ENCODE results near the gene ADAMTS18. TPM values are rescaled to one million over a fixed set of nuclear protein-coding genes. Genes with fewer than 3 reads are reported as not detected.

Gene ADAMTS18
- polyA plus RNA-seq, 1 donor (not counting 4 experiments of a cell fraction or from before 2014, with no cell fraction given): not detected

DNA sequence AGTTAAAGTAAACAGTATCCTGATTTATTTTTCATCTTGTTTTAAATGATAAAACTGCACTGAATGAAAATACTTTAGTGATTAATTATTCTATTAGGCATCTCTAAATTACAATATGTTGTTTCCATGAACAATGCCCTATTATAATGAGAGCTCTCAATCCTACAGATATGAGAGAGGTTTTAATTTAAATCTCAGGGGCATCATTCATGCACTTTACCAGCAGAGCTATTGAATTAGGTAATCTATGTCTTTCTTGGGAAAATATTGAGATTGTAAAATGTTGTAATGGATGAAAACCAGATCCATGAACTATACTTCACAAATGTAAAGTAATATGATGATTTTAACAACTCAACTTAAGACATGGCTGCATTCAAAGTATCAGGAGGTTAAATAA, 103.8 kb downstream of the ADAMTS18 start:
- DNase-seq (ENCODE audit: low read depth, low spot score): no peak
- H3K79me2 ChIP-seq (ENCODE audit: control insufficient read depth, insufficient read depth, low read length): no peaks in the 10 kb centered on the region
- dilution Hi-C loops (cut with MboI; ENCODE audit: extremely low pct_ligation_motif_present, low sequenced_read_pairs): no loop called here
- FAIRE-seq: no peak
- TF ChIP-seq, protein P1, sequence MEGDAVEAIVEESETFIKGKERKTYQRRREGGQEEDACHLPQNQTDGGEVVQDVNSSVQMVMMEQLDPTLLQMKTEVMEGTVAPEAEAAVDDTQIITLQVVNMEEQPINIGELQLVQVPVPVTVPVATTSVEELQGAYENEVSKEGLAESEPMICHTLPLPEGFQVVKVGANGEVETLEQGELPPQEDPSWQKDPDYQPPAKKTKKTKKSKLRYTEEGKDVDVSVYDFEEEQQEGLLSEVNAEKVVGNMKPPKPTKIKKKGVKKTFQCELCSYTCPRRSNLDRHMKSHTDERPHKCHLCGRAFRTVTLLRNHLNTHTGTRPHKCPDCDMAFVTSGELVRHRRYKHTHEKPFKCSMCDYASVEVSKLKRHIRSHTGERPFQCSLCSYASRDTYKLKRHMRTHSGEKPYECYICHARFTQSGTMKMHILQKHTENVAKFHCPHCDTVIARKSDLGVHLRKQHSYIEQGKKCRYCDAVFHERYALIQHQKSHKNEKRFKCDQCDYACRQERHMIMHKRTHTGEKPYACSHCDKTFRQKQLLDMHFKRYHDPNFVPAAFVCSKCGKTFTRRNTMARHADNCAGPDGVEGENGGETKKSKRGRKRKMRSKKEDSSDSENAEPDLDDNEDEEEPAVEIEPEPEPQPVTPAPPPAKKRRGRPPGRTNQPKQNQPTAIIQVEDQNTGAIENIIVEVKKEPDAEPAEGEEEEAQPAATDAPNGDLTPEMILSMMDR (optimal IDR thresholded peaks at IDR 0.05 in 1 of 3, IDR thresholded peaks at IDR 0.05 in 1 of 3, conservative IDR thresholded peaks at IDR 0.05 in 1 of 3; ENCODE audit: extremely low read depth in 1 of 3, insufficient read depth in 2 of 3, low read length in 3 of 3): no peak
- no peak for TF ChIP-seq EZH2 (IDR thresholded peaks at IDR 0.05; ENCODE audit: low read length)
- H3K9me1 ChIP-seq (ENCODE audit: control insufficient read depth, extremely low read depth, insufficient read depth, low read length): no peaks in the 10 kb centered on the region
- no peak overlapping the region for H3K9ac ChIP-seq (ENCODE audit: control insufficient read depth, extremely low read depth, insufficient read depth, low read length)
- no peak overlapping the region for H3K4me3 ChIP-seq (ENCODE audit: control insufficient read depth in 2 of 3, extremely low read depth in 1 of 3, insufficient read depth in 2 of 3, low read depth in 1 of 3, low read length in 3 of 3)
- no peaks in the 10 kb centered on the region for H3K9me3 ChIP-seq (ENCODE audit: control insufficient read depth, low read depth, low read length)
- no peaks in the 10 kb centered on the region for H3K27me3 ChIP-seq (ENCODE audit: control insufficient read depth, extremely low read depth, insufficient read depth, low read length)
- no peak overlapping the region for H2AFZ ChIP-seq (ENCODE audit: control insufficient read depth, low read length)
- H3K27ac ChIP-seq (ENCODE audit: control insufficient read depth, insufficient read depth, low read length): no peak overlapping the region
- H3K4me2 ChIP-seq (ENCODE audit: control insufficient read depth, extremely low read depth, insufficient read depth, low read depth, low read length): no peak overlapping the region
- H3K36me3 ChIP-seq (ENCODE audit: control insufficient read depth in 2 of 2, extremely low read depth in 1 of 2, insufficient read depth in 2 of 2, low read length in 2 of 2): no peaks in the 10 kb centered on the region
- H4K20me1 ChIP-seq (ENCODE audit: control insufficient read depth, extremely low read depth, insufficient read depth, low read length): no peaks in the 10 kb centered on the region
- H3K4me1 ChIP-seq (ENCODE audit: control insufficient read depth, extremely low read depth, insufficient read depth, low read length): no peaks in the 10 kb centered on the region

DNA sequence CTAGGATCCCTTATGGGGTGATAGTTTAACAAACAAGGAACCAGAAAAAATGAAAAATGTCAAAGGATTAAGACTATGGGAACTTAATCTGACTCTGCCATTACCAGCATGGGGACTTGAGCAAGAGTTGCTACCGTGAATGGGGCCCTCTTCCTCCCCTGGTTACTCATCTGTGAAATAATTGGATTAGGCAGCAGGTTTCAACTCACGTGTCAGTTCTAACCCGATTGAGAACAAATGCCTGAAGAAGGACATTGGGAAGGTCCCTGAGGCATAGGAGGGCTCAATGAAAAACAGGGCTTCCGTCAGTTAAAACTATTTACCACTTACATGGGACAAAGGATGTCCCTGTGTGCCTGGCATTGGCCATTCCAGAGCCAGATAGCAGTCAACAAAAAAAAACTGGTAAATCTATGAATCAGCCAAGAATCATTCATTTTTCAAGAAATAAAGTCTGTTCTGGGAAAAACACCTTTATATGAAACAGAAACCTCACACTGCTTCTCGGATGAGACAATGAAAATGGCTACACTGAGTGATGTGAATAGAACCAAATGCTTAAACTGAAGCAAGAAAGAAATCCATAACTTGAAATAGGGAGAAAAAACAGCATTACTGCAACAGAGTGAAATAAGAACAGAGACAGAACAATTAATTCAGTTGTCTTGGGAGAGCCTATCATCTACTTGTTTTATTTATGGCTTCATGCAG, 104.3 kb downstream of the ADAMTS18 start:
- H3K4me1 ChIP-seq (ENCODE audit: control insufficient read depth, extremely low read depth, insufficient read depth, low read length): no peaks in the 10 kb centered on the region
- no peaks in the 10 kb centered on the region for H3K36me3 ChIP-seq (ENCODE audit: control insufficient read depth in 2 of 2, extremely low read depth in 1 of 2, insufficient read depth in 2 of 2, low read length in 2 of 2)
- no peaks in the 10 kb centered on the region for H3K27me3 ChIP-seq (ENCODE audit: control insufficient read depth, extremely low read depth, insufficient read depth, low read length)
- no peaks in the 10 kb centered on the region for H3K79me2 ChIP-seq (ENCODE audit: control insufficient read depth, insufficient read depth, low read length)
- no peak for DNase-seq (ENCODE audit: low read depth, low spot score)
- H3K9ac ChIP-seq (ENCODE audit: control insufficient read depth, extremely low read depth, insufficient read depth, low read length): no peak overlapping the region
- H3K27ac ChIP-seq (ENCODE audit: control insufficient read depth, insufficient read depth, low read length): no peak overlapping the region
- no peak for TF ChIP-seq EZH2 (IDR thresholded peaks at IDR 0.05; ENCODE audit: low read length)
- TF ChIP-seq, protein P1 (optimal IDR thresholded peaks at IDR 0.05 in 1 of 3, IDR thresholded peaks at IDR 0.05 in 1 of 3, conservative IDR thresholded peaks at IDR 0.05 in 1 of 3; ENCODE audit: extremely low read depth in 1 of 3, insufficient read depth in 2 of 3, low read length in 3 of 3): no peak
- no peaks in the 10 kb centered on the region for H3K9me1 ChIP-seq (ENCODE audit: control insufficient read depth, extremely low read depth, insufficient read depth, low read length)
- H4K20me1 ChIP-seq (ENCODE audit: control insufficient read depth, extremely low read depth, insufficient read depth, low read length): no peaks in the 10 kb centered on the region
- H2AFZ ChIP-seq (ENCODE audit: control insufficient read depth, low read length): no peak overlapping the region
- no peak overlapping the region for H3K4me3 ChIP-seq (ENCODE audit: control insufficient read depth in 2 of 3, extremely low read depth in 1 of 3, insufficient read depth in 2 of 3, low read depth in 1 of 3, low read length in 3 of 3)
- no peaks in the 10 kb centered on the region for H3K9me3 ChIP-seq (ENCODE audit: control insufficient read depth, low read depth, low read length)
- no peak overlapping the region for H3K4me2 ChIP-seq (ENCODE audit: control insufficient read depth, extremely low read depth, insufficient read depth, low read depth, low read length)
- FAIRE-seq: no peak
- dilution Hi-C loops (cut with MboI; ENCODE audit: extremely low pct_ligation_motif_present, low sequenced_read_pairs): no loop called here
